HG02571 (cell line): Measurements from ENCODE around the gene GRIN2C.

Experiments
- ATAC-seq: cut with Tn5 transposase; IDR thresholded peaks from one replicate; pipeline ENCODE4 v1.9.1; 2021; ENCODE audit warnings: mild to moderate bottlenecking, moderate library complexity; ENCODE audit not compliant: unreplicated experiment

Gene GRIN2C

DNA sequence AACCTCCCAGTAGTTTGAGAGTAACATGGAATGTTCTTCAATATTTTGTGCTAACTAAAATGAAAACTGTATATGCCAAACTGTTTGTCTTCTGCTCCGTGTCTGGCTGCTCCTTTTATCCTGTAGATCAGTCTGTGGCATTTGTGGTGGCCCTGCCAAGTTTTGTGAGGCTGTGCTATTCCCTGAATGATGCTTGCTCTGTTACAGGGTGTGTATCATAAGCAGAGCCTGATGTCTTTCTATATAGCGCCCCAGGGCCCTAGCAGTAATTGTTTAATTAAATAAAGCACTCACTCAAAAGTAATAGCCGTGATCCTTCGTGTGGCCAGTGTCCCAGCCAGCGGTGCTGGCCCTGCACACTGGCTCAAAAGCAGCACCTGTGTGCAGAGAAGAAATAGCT is 55.7 kb downstream of the GRIN2C start:
- ATAC-seq, result no peak

- ATAC-seq, result no peak
Measured at GRCh38 chr17:74803388-74803930, 56.2 kb downstream of the GRIN2C start.

- ATAC-seq, result no peak
Measured at GRCh38 chr17:74801896-74802295, 57.8 kb downstream of the GRIN2C start.

DNA sequence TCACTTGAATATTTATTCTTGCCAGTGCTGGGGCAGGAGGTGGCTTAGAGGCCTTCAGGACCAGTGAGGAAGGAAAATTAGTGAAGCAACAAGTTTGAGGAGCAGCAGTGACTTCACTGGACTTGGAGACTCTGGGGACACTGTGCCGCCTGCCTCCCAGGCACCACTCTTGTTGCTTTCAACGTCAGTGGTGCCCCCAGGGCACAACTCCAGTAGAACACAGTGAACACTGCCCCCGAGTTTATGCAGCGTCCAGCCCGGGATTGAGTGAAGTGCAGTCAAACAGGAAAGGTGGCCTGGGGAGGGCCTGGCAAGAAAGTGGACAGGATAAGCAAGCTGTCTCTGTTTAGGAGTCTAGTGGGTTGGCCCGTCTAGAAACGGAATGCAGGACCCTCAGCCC is 59.2 kb downstream of the GRIN2C start:
- ATAC-seq, result no peak

DNA sequence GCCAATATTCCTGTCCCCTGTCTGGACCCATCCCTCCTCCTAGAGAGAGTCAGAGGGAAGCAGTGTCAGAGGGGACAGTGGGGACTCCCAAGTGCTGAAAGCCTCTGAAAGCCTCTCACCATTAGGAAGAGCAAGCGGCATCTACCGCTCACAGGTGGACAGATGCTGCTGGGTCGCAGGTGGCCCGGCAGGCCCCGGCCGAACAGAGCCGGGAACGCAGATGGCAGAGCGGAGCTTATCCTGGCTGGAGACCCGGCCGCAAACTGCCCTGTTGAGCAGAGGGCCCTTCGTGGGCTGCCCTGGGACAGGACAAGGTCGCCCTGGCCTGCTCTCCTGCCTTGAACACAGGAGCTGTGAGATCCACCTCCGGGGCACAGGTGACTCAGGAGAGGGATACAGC is 60.6 kb downstream of the GRIN2C start:
- no peak for ATAC-seq

GRCh38 chr17:74798239-74798707 is 61.4 kb downstream of the GRIN2C start:
- ATAC-seq, result no peak

DNA sequence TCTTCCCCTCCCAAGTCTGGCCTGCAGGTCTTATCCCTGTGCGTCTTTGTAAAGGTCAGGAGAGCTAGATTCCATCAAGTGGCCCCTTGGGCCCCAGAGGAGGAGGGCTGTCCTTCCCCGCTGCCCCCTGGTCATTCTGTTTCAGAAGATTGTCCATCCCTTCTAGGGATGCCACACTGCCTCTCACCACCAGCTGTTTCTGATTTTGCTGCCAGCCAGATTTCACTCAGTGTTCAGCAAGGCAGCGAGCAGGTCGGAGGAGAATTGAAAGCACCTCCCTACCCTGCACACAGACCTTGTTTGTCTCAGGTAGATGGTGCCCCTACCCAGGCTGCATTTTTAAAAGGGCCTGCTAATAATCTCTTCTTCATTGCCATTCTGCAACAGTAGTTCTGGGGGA is 61.9 kb downstream of the GRIN2C start:
- ATAC-seq, result no peak

DNA sequence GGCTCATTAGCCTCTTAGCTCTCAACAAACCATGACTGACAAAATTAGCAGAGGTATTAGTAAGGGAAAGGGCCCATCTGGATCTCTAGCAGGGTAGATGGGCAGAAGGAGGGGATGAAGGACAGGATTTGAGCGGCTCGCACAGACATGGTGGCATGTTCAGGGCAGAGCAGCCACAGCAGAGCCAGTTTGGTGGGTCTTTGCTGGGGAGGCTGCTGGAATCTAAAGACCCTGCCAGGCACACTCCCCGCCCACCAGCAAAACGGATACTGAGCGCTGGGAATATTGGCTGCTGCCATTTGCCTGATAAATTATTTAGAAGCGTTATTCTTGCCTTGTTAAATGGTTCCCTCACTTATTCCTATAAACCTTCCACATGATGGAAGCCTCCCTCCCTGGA is 62.8 kb downstream of the GRIN2C start:
- no peak for ATAC-seq

DNA sequence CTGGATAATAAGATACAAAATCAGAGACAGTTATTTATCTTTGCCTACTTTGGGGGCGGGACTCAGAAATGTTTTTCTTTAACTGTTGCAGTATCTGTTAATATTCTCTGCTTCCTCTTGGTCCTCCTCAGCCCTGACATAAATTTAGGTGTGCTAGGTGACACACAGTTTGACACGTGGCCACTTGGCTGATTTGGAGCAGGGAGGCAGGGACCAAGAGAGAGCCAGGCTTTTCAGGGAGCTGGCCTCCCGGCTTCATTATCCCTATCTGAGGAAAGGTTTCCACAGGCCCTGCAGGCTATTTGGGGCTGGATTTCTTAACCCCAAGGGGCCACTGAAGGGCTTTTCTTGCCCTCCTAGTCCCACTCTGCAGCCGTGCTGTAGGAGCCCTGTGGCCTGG is 63.5 kb downstream of the GRIN2C start:
- ATAC-seq, result no peak

DNA sequence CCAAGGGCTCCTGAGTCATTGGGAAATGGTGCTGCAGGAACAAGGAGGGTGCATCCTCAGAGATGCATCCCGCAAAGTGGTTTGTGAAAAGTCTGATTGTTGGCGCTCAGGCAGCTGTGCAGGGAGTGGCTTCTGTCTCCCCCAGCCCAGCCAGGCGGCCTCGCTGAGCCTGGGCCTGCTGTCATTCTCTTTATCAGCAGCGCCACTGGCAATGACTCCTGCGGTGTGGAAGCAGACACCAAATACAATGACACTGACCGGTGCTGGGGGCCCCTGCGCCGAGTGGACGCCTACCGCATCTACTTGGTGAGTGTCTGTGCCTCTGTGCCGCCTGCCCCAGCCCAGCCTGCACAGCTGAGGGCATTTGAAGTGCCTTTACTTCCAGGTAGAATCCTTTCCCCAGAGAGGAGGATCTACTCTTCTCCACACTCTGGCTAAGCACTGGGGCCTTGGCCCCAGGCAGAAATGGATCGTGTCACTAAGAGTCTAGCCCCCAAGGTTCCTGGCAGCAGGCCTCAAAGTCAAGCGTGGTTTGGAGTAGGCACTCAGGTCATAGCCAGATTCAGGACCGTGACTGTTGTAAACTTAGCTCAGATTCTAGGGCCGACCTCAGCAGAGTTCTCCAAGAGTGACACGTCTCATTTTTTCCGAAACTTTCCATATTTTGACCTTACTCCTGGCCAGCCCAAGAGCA is 64.2 kb downstream of the GRIN2C start:
- no peak for ATAC-seq

DNA sequence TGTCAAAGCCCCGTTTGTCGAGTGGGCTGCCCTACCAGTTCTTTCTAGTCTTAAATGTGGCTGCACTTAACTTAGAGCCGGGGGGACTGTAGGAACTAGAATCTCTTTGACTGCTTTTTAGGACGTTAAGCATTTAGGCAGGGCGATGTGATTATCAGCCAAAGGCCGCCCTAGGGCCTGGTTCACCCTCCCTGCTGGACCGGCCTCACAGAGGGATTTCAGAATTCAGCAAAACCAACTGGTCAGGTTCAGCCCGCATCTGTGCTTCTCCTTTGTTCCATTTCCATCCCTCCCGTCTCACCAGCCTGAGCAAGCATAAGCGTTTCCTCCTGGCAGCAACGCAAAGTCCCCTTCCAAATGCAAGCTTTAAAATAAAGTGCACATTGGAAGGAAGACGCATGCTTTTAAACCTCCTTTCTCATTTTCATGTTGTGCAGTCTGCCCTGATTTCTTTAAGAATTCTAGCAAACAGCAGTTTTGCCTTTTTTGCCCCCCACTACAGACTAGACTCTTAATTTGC is 67.0 kb downstream of the GRIN2C start:
- ATAC-seq, result no peak
